ENCODE results near the gene MAB21L4. TPM values are rescaled to one million over a fixed set of nuclear protein-coding genes. Genes with fewer than 3 reads are reported as not detected.
A peak's percentile ranks its signal among the peaks of the same experiment; 100 is the strongest.

MAB21L4 gene
- total and polyA plus RNA-seq, 2 experiments from 2014 or later, result not detected

- TF ChIP-seq ZNF331 (CRISPR knock-in tag; IDR thresholded peaks at IDR 0.05; ENCODE audit: low read depth) (no peak), ZNF462 (CRISPR knock-in tag; IDR thresholded peaks at IDR 0.05) (no peak)
Observed at GRCh38 chr2:240914645-240915525, 18.9 kb upstream of the MAB21L4 start (continued).

GRCh38 chr2:240913810-240914644 lies 18.1 kb upstream of the MAB21L4 start:
- DNase-seq (ENCODE audit: low spot score) (peak; percentile 86), ATAC-seq (peak; percentile 78)
- H3K4me1 ChIP-seq (ENCODE audit: insufficient read depth), result no peaks in the 10 kb centered on the region; the same call in 1 of the 2 replicates
- H3K27ac Mint-ChIP-seq, result no peak overlapping the region
- no peaks in the 10 kb centered on the region for H3K9me2 ChIP-seq (ENCODE audit: insufficient read depth)
- 0 out of 3 replicates have a peak, but pooled peaks cover 2% of the 10 kb centered on the region for H3K4me1 Mint-ChIP-seq
- no peaks in the 10 kb centered on the region for H4K20me1 ChIP-seq (replicated peaks; ENCODE audit: insufficient read depth)
- no peaks in the 10 kb centered on the region for H3K36me3 ChIP-seq (ENCODE audit: insufficient read depth)
- H2AFZ ChIP-seq, result no peak overlapping the region
- no peak overlapping the region for H3K4me3 Mint-ChIP-seq
- H3K9me3 Mint-ChIP-seq, result no peaks in the 10 kb centered on the region
- no peak overlapping the region for H3K4me3 ChIP-seq
- H3K79me2 ChIP-seq (replicated peaks; ENCODE audit: insufficient read depth), result no peaks in the 10 kb centered on the region
- H3K4me2 ChIP-seq, result no peak overlapping the region
- H3F3A ChIP-seq (replicated peaks; ENCODE audit: low read depth), result 0 out of 2 replicates have a peak, but pooled peaks cover 3% of the 10 kb centered on the region
- TF ChIP-seq CTCF (conservative IDR thresholded peaks at IDR 0.05; ENCODE audit: low read depth in 2 of 2) (peak; percentile 81 to 93), EZH2 (IDR thresholded peaks at IDR 0.05; ENCODE audit: low read depth, unreplicated experiment) (no peak)
- peaks cover 6% of the 10 kb centered on the region; the same call in 1 of the 2 replicates for H3K27me3 ChIP-seq (ENCODE audit: insufficient read depth)
- peaks cover 3% of the 10 kb centered on the region for H3K27me3 Mint-ChIP-seq (ENCODE audit: insufficient read depth, low read depth, poor library complexity)
- H3K27ac ChIP-seq (ENCODE audit: low read depth), result no peak overlapping the region
- H3K36me3 Mint-ChIP-seq (ENCODE audit: low read depth), result no peaks in the 10 kb centered on the region

Data from GM23338 (cell line).